HEK293 (cell line): ENCODE measurements around the gene PSMD13.
A peak's percentile ranks its signal among the peaks of the same experiment; 100 is the strongest.

Experiments used
- HOXA7 ChIP-seq: sonication (generic); formaldehyde crosslinking; IDR thresholded peaks from 2 replicates; pipeline ENCODE4 v1.8.1; 2022; ENCODE audit warnings: missing genetic modification reagents, borderline replicate concordance
- KLF9 ChIP-seq: fragments of 450-650 bp; formaldehyde crosslinking; IDR thresholded peaks from 2 replicates; pipeline ENCODE4 v1.5.1; 2016; ENCODE audit warnings: missing biosample characterization, missing genetic modification characterization, low read depth
- TCF7L2 ChIP-seq: IDR thresholded peaks from 2 replicates; pipeline ENCODE4 v1.6.1; 2011; ENCODE audit warnings: low read depth, mild to moderate bottlenecking, inconsistent platforms, low read length, moderate library complexity, borderline replicate concordance
- YY1 ChIP-seq: fragments of 450-650 bp; formaldehyde crosslinking; IDR thresholded peaks from 2 replicates; pipeline ENCODE4 v1.5.1; 2018; ENCODE audit warnings: missing biosample characterization, missing genetic modification characterization
- ZBTB8A ChIP-seq: fragments of 450-650 bp; formaldehyde crosslinking; IDR thresholded peaks from 2 replicates; pipeline ENCODE4 v1.5.1; 2016; ENCODE audit warnings: missing biosample characterization, missing genetic modification characterization
- ZNF121 ChIP-seq: fragments of 450-650 bp; formaldehyde crosslinking; IDR thresholded peaks from 2 replicates; pipeline ENCODE4 v1.5.1; 2016; ENCODE audit warnings: missing biosample characterization, missing genetic modification characterization
- ZNF2 ChIP-seq: fragments of 450-650 bp; formaldehyde crosslinking; IDR thresholded peaks from 2 replicates; pipeline ENCODE4 v1.5.1; 2016; ENCODE audit warnings: missing biosample characterization, missing genetic modification characterization
- ZNF530 ChIP-seq: fragments of 450-650 bp; formaldehyde crosslinking; IDR thresholded peaks from 2 replicates; pipeline ENCODE4 v1.5.1; 2016; ENCODE audit warnings: low read depth, missing biosample characterization, missing genetic modification characterization
- ZNF560 ChIP-seq: fragments of 450-650 bp; formaldehyde crosslinking; IDR thresholded peaks from 2 replicates; pipeline ENCODE4 v1.5.1; 2017; ENCODE audit warnings: missing biosample characterization, missing genetic modification characterization, borderline replicate concordance
- ZNF561 ChIP-seq: fragments of 450-650 bp; IDR thresholded peaks from 2 replicates; pipeline ENCODE4 v1.5.1; 2018; ENCODE audit warnings: missing biosample characterization, missing genetic modification characterization, borderline replicate concordance
- ZSCAN5A ChIP-seq: fragments of 450-650 bp; formaldehyde crosslinking; IDR thresholded peaks from 2 replicates; pipeline ENCODE4 v1.5.1; 2016; ENCODE audit warnings: missing biosample characterization, missing genetic modification characterization
- TF ChIP-seq, protein P1 (sequence below): fragments of 450-650 bp; formaldehyde crosslinking; IDR thresholded peaks from 2 replicates; pipeline ENCODE4 v1.5.1; 2016; ENCODE audit warnings: missing biosample characterization, missing genetic modification characterization
- TF ChIP-seq, protein P2 (sequence below): fragments of 450-650 bp; formaldehyde crosslinking; IDR thresholded peaks from 2 replicates; pipeline ENCODE4 v1.5.1; 2016; ENCODE audit warnings: missing biosample characterization, missing genetic modification characterization
- TF ChIP-seq, protein P3 (sequence below): fragments of 450-650 bp; formaldehyde crosslinking; IDR thresholded peaks from 2 replicates; pipeline ENCODE4 v1.5.1; 2016; ENCODE audit warnings: missing biosample characterization, missing genetic modification characterization

GRCh38 chr11:207208-207862 lies 29.4 kb upstream of the PSMD13 start, which contains the start of the genes BET1L and RIC8A:
- peak; percentile 50; the same call in 1 of the 2 replicates for TF ChIP-seq YY1 (tag by site-specific recombination)
- TF ChIP-seq ZNF530 (tag by site-specific recombination) = no peak
- peak; percentile 88 for TF ChIP-seq KLF9 (tag by site-specific recombination)
- TF ChIP-seq, protein P1, sequence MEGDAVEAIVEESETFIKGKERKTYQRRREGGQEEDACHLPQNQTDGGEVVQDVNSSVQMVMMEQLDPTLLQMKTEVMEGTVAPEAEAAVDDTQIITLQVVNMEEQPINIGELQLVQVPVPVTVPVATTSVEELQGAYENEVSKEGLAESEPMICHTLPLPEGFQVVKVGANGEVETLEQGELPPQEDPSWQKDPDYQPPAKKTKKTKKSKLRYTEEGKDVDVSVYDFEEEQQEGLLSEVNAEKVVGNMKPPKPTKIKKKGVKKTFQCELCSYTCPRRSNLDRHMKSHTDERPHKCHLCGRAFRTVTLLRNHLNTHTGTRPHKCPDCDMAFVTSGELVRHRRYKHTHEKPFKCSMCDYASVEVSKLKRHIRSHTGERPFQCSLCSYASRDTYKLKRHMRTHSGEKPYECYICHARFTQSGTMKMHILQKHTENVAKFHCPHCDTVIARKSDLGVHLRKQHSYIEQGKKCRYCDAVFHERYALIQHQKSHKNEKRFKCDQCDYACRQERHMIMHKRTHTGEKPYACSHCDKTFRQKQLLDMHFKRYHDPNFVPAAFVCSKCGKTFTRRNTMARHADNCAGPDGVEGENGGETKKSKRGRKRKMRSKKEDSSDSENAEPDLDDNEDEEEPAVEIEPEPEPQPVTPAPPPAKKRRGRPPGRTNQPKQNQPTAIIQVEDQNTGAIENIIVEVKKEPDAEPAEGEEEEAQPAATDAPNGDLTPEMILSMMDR (tag by site-specific recombination) = no peak; the same call in 1 of the 2 replicates
- TF ChIP-seq, protein P2, sequence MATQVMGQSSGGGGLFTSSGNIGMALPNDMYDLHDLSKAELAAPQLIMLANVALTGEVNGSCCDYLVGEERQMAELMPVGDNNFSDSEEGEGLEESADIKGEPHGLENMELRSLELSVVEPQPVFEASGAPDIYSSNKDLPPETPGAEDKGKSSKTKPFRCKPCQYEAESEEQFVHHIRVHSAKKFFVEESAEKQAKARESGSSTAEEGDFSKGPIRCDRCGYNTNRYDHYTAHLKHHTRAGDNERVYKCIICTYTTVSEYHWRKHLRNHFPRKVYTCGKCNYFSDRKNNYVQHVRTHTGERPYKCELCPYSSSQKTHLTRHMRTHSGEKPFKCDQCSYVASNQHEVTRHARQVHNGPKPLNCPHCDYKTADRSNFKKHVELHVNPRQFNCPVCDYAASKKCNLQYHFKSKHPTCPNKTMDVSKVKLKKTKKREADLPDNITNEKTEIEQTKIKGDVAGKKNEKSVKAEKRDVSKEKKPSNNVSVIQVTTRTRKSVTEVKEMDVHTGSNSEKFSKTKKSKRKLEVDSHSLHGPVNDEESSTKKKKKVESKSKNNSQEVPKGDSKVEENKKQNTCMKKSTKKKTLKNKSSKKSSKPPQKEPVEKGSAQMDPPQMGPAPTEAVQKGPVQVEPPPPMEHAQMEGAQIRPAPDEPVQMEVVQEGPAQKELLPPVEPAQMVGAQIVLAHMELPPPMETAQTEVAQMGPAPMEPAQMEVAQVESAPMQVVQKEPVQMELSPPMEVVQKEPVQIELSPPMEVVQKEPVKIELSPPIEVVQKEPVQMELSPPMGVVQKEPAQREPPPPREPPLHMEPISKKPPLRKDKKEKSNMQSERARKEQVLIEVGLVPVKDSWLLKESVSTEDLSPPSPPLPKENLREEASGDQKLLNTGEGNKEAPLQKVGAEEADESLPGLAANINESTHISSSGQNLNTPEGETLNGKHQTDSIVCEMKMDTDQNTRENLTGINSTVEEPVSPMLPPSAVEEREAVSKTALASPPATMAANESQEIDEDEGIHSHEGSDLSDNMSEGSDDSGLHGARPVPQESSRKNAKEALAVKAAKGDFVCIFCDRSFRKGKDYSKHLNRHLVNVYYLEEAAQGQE (tag by site-specific recombination) = peak; percentile 78
- TF ChIP-seq ZNF561 = no peak
- no peak for TF ChIP-seq ZNF121
- peak; percentile 86 for TF ChIP-seq ZBTB8A (tag by site-specific recombination)
- no peak for TF ChIP-seq TCF7L2
- no peak for TF ChIP-seq ZSCAN5A
- TF ChIP-seq, protein P3, sequence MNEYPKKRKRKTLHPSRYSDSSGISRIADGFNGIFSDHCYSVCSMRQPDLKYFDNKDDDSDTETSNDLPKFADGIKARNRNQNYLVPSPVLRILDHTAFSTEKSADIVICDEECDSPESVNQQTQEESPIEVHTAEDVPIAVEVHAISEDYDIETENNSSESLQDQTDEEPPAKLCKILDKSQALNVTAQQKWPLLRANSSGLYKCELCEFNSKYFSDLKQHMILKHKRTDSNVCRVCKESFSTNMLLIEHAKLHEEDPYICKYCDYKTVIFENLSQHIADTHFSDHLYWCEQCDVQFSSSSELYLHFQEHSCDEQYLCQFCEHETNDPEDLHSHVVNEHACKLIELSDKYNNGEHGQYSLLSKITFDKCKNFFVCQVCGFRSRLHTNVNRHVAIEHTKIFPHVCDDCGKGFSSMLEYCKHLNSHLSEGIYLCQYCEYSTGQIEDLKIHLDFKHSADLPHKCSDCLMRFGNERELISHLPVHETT (tag by site-specific recombination) = no peak
- no peak for TF ChIP-seq HOXA7 (CRISPR knock-in tag)
- no peak for TF ChIP-seq ZNF560
- no peak for TF ChIP-seq ZNF2 (tag by site-specific recombination)
